NCI-H1417 treated with DMSO at 0.1 percent for 48 hours (cell line): ENCODE results near the gene SLC16A8.

Experiments
- DNase-seq: peaks from one replicate; lab custom pipeline; 2025; lab: John Stamatoyannopoulos, UW

Gene SLC16A8

DNA sequence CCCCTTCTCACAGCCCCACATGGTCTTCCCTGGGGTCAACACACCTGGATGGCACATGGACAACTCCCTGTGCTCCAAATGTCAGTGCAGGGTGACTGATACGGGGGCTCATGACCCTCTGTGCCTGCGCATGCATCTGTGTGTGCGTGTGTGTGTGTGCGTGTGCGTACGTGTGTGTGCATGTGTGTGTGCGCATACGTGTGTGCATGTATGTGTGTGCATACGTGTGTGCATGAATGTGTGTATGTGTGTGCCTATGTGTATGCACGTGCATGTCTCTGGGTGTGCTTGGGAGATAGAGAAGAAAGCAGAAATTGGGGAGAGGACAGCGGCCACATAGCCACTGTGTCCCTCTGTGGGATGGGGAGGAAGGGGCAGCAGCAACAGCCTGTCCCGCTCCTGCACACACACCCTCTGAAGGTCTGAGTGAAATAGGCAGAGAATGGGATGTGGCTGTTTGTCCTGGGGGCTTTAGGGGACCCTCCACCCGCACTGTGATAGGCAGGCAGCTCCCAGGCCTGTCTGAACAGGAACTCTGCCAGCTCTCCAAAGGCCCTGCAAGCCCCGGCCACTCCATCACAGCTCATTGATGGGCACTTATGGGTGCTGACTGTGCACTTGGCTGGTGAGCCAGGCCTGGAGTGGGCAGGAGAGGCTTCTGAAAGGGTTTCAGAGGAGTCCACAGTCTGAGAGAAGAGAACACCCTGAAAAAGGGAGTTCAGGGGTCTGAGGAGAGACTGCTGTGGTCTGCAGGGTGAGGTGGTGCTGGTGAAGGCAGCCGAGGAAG, 55.4 kb downstream of the SLC16A8 start:
- no peak for DNase-seq
